Trophoblast cell (in vitro differentiated cells and primary cell): ENCODE results near the gene NRXN2.

Source experiments
- DNase-seq, 2 donors: peaks; one replicate each; pipeline ENCODE4 v3.0.0-alpha.2; 2016
- H2AFZ ChIP-seq: 2 replicates; pipeline ENCODE4 v1.6.1; 2013; ENCODE audit warnings: low read length, moderate library complexity, mild to moderate bottlenecking; ENCODE audit not compliant: insufficient read depth, poor library complexity
- H2AK5ac ChIP-seq: 2 replicates; pipeline ENCODE4 v1.6.1; 2013; ENCODE audit warnings: mild to moderate bottlenecking, low read length
- H2BK120ac ChIP-seq: 2 replicates; pipeline ENCODE4 v1.6.1; 2013; ENCODE audit warnings: low read length, mild to moderate bottlenecking, moderate library complexity; ENCODE audit not compliant: insufficient read depth, poor library complexity
- H2BK12ac ChIP-seq: 2 replicates; pipeline ENCODE4 v1.6.1; 2013; ENCODE audit warnings: mild to moderate bottlenecking, low read length, moderate library complexity
- H2BK5ac ChIP-seq: 2 replicates; pipeline ENCODE4 v1.6.1; 2013; ENCODE audit warnings: low read length, low read depth, moderate library complexity, mild to moderate bottlenecking; ENCODE audit not compliant: poor library complexity
- H3K14ac ChIP-seq: 2 replicates; pipeline ENCODE4 v1.6.1; 2013; ENCODE audit warnings: mild to moderate bottlenecking, low read length
- H3K18ac ChIP-seq: 2 replicates; pipeline ENCODE4 v1.6.1; 2013; ENCODE audit warnings: mild to moderate bottlenecking, low read length
- H3K23ac ChIP-seq: 2 replicates; pipeline ENCODE4 v1.6.1; 2013; ENCODE audit warnings: low read length
- H3K27ac ChIP-seq: 2 replicates; pipeline ENCODE4 v1.5.1; 2013; ENCODE audit warnings: low read depth, mild to moderate bottlenecking, inconsistent platforms, low read length, moderate library complexity
- H3K27me3 ChIP-seq: 2 replicates; pipeline ENCODE4 v1.6.1; 2013; ENCODE audit warnings: inconsistent platforms, mild to moderate bottlenecking, low read length, moderate library complexity; ENCODE audit not compliant: insufficient read depth
- H3K36me3 ChIP-seq, 2 experiments: 1 replicate in 1 of 2; 2 replicates in 1 of 2; pipeline ENCODE4 v1.6.1; 2013; ENCODE audit warnings: low read length in 2 of 2, mild to moderate bottlenecking in 2 of 2, moderate library complexity in 1 of 2; ENCODE audit not compliant: insufficient read depth in 2 of 2, control insufficient read depth in 1 of 2
- H3K4ac ChIP-seq: 2 replicates; pipeline ENCODE4 v1.6.1; 2013; ENCODE audit warnings: low read depth, mild to moderate bottlenecking, low read length, moderate library complexity
- H3K4me1 ChIP-seq, 2 experiments: 1 replicate in 1 of 2; 2 replicates in 1 of 2; pipeline ENCODE4 v1.6.1; 2013; ENCODE audit warnings: low read length in 2 of 2, mild to moderate bottlenecking in 2 of 2, moderate library complexity in 1 of 2; ENCODE audit not compliant: insufficient read depth in 2 of 2, control insufficient read depth in 1 of 2
- H3K4me2 ChIP-seq: 2 replicates; pipeline ENCODE4 v1.6.1; 2013; ENCODE audit warnings: inconsistent platforms, mild to moderate bottlenecking, low read length, moderate library complexity
- H3K4me3 ChIP-seq: 2 replicates; pipeline ENCODE4 v1.5.1; 2013; ENCODE audit warnings: mild to moderate bottlenecking, low read depth, low read length, inconsistent platforms
- H3K79me1 ChIP-seq: one replicate; pipeline ENCODE4 v1.6.1; 2013; ENCODE audit warnings: low read length
- H3K79me2 ChIP-seq: 2 replicates; pipeline ENCODE4 v1.6.1; 2013; ENCODE audit warnings: low read length, mild to moderate bottlenecking; ENCODE audit not compliant: control insufficient read depth, insufficient read depth, poor library complexity
- H3K9ac ChIP-seq: 2 replicates; pipeline ENCODE4 v1.6.1; 2013; ENCODE audit warnings: mild to moderate bottlenecking, low read length
- H3K9me3 ChIP-seq: 2 replicates; pipeline ENCODE4 v1.6.1; 2013; ENCODE audit warnings: low read depth, mild to moderate bottlenecking, control low read depth, inconsistent platforms, low read length; ENCODE audit not compliant: insufficient read depth
- H4K12ac ChIP-seq: 2 replicates; pipeline ENCODE4 v1.6.1; 2013; ENCODE audit warnings: low read depth, mild to moderate bottlenecking, low read length, moderate library complexity
- H4K8ac ChIP-seq: 2 replicates; pipeline ENCODE4 v1.6.1; 2013; ENCODE audit warnings: low read depth, mild to moderate bottlenecking, low read length, moderate library complexity
- H4K91ac ChIP-seq: one replicate; pipeline ENCODE4 v1.6.1; 2013; ENCODE audit warnings: low read depth, mild to moderate bottlenecking, low read length, moderate library complexity
- WGBS: extraction: QIAGEN DNeasy Blood & Tissue Kit; methylation state at CpG from one replicate; pipeline ENCODE4 v1.1.7; 2013; ENCODE audit warnings: missing lambda C conversion rate; ENCODE audit not compliant: insufficient read length, insufficient coverage; ENCODE audit errors: extremely low coverage; 5-methylcytosine and 5-hydroxymethylcytosine counted together

The NRXN2 gene

GRCh38 chr11:64608046-64608445 is 115.0 kb downstream of the NRXN2 start:
- H2AK5ac ChIP-seq: no peak overlapping the region
- no peak overlapping the region for H3K18ac ChIP-seq
- H3K79me2 ChIP-seq: no peaks in the 10 kb centered on the region
- peaks cover 2% of the 10 kb centered on the region for H3K9me3 ChIP-seq
- H3K79me1 ChIP-seq: no peaks in the 10 kb centered on the region
- no peaks in the 10 kb centered on the region for H3K4me1 ChIP-seq
- DNase-seq: no peak
- no peak overlapping the region for H4K12ac ChIP-seq
- H3K23ac ChIP-seq: no peak overlapping the region
- WGBS: no CpG with 5 or more reads among the region's 18 CpGs
- no peak overlapping the region for H3K14ac ChIP-seq
- no peak overlapping the region for H3K9ac ChIP-seq
- H4K8ac ChIP-seq: no peak overlapping the region
- H2BK5ac ChIP-seq: no peak overlapping the region
- no peak overlapping the region for H3K27ac ChIP-seq
- H4K91ac ChIP-seq: no peak overlapping the region
- no peaks in the 10 kb centered on the region for H3K36me3 ChIP-seq
- H3K27me3 ChIP-seq: no peaks in the 10 kb centered on the region
- no peak overlapping the region for H2AFZ ChIP-seq
- no peak overlapping the region for H3K4me2 ChIP-seq
- H2BK120ac ChIP-seq: no peak overlapping the region
- no peak overlapping the region for H2BK12ac ChIP-seq
- H3K4me3 ChIP-seq: no peak overlapping the region
- H3K4ac ChIP-seq: no peak overlapping the region

GRCh38 chr11:64607381-64607985 is 115.5 kb downstream of the NRXN2 start:
- no peak overlapping the region for H3K18ac ChIP-seq
- H2BK5ac ChIP-seq: no peak overlapping the region
- no peaks in the 10 kb centered on the region for H3K36me3 ChIP-seq
- no peak overlapping the region for H3K4me3 ChIP-seq
- peaks cover 2% of the 10 kb centered on the region for H3K9me3 ChIP-seq
- WGBS: no CpG with 5 or more reads among the region's 55 CpGs
- no peak overlapping the region for H3K4me2 ChIP-seq
- H3K9ac ChIP-seq: no peak overlapping the region
- H3K79me2 ChIP-seq: no peaks in the 10 kb centered on the region
- no peak overlapping the region for H3K23ac ChIP-seq
- H4K8ac ChIP-seq: no peak overlapping the region
- no peaks in the 10 kb centered on the region for H3K27me3 ChIP-seq
- no peak overlapping the region for H2BK120ac ChIP-seq
- H3K4me1 ChIP-seq: no peaks in the 10 kb centered on the region
- H2AFZ ChIP-seq: no peak overlapping the region
- H4K12ac ChIP-seq: no peak overlapping the region
- no peak overlapping the region for H3K4ac ChIP-seq
- no peak overlapping the region for H2AK5ac ChIP-seq
- H3K79me1 ChIP-seq: no peaks in the 10 kb centered on the region
- no peak overlapping the region for H2BK12ac ChIP-seq
- H3K27ac ChIP-seq: no peak overlapping the region
- H4K91ac ChIP-seq: no peak overlapping the region
- no peak overlapping the region for H3K14ac ChIP-seq
- no peak for DNase-seq

GRCh38 chr11:64606796-64607380 is 116.1 kb downstream of the NRXN2 start:
- Histone ChIP-seq H4K8ac (no peak overlapping the region), H3K23ac (no peak overlapping the region), H3K4me3 (no peak overlapping the region), H3K27ac (no peak overlapping the region), H3K9me3 (peaks cover 2% of the 10 kb centered on the region), H2BK120ac (no peak overlapping the region), H3K4ac (no peak overlapping the region), H3K79me1 (no peaks in the 10 kb centered on the region), H3K27me3 (no peaks in the 10 kb centered on the region), H3K14ac (no peak overlapping the region), H2BK5ac (no peak overlapping the region), H4K91ac (no peak overlapping the region), H3K79me2 (no peaks in the 10 kb centered on the region), H2AK5ac (no peak overlapping the region), H2AFZ (no peak overlapping the region), H3K4me2 (no peak overlapping the region), H4K12ac (no peak overlapping the region), H3K9ac (no peak overlapping the region), H3K36me3 (no peaks in the 10 kb centered on the region), H2BK12ac (no peak overlapping the region), H3K18ac (no peak overlapping the region), H3K4me1 (no peaks in the 10 kb centered on the region)
- no peak for DNase-seq
- WGBS: no CpG with 5 or more reads among the region's 23 CpGs

- no peak overlapping the region for H3K18ac ChIP-seq
- H3K23ac ChIP-seq: no peak overlapping the region
- H2BK12ac ChIP-seq: no peak overlapping the region
- H3K79me2 ChIP-seq: no peaks in the 10 kb centered on the region
- no peak for DNase-seq
- no peak overlapping the region for H2BK120ac ChIP-seq
- no peak overlapping the region for H2AFZ ChIP-seq
- no peak overlapping the region for H3K9ac ChIP-seq
- no peak overlapping the region for H2BK5ac ChIP-seq
- no peaks in the 10 kb centered on the region for H3K27me3 ChIP-seq
- H3K4me1 ChIP-seq: no peaks in the 10 kb centered on the region
- H4K12ac ChIP-seq: no peak overlapping the region
- no peak overlapping the region for H4K91ac ChIP-seq
- no peak overlapping the region for H4K8ac ChIP-seq
- no peak overlapping the region for H2AK5ac ChIP-seq
- H3K4me2 ChIP-seq: no peak overlapping the region
- WGBS: no CpG with 5 or more reads among the region's 21 CpGs
- no peak overlapping the region for H3K27ac ChIP-seq
- H3K14ac ChIP-seq: no peak overlapping the region
- no peak overlapping the region for H3K4me3 ChIP-seq
- no peak overlapping the region for H3K4ac ChIP-seq
- no peaks in the 10 kb centered on the region for H3K79me1 ChIP-seq
- H3K9me3 ChIP-seq: peaks cover 2% of the 10 kb centered on the region
- H3K36me3 ChIP-seq: no peaks in the 10 kb centered on the region
Observed at GRCh38 chr11:64605656-64606585, 117.1 kb downstream of the NRXN2 start.
